ENCODE measurements around the gene PPIL6. TPM values are rescaled to one million over a fixed set of nuclear protein-coding genes. Genes with fewer than 3 reads are reported as not detected.

PPIL6 gene
- total RNA-seq, 2 donors from 2014 or later, result 4.2 to 6.0 TPM

DNA sequence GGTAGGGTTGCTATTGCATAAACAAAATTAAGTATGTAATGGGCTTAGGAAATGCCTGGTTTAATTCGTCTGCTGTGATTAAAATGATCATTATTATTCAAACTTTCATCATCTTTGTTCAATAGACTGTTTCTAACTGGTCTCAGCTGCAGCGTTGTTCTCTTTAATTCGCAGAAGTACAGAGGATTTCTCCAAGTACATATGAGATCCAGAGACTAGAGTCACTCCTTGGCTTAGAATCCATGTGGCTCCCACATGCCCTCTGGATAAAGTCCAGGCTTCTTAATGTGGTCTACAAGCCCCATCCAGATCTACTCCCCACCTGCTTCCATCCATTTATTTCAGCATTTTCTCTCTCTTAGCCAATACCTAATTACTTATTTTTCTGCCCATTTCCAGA is 43.7 kb upstream of the PPIL6 start:
- Histone ChIP-seq H3K9me3 (no peaks in the 10 kb centered on the region), H3K36me3 (no peaks in the 10 kb centered on the region), H3K4me3 (no peak overlapping the region), H3K27ac (peak overlapping the region in 1 of 2 donors; percentile 63), H3K27me3 (replicated peaks; ENCODE audit: insufficient read depth) (no peaks in the 10 kb centered on the region), H3K4me1 (replicated peaks) (peaks cover 4% of the 10 kb centered on the region)
- WGBS, result 47% methylated on average over 3 of the region's 3 CpGs
- DNase-seq (ENCODE audit: low spot score), result no peak
- intact Hi-C loops (cut with DNase I), result loop anchor here (5.0 kb wide), 2 partner anchors 102 to 693 kb away; partner anchors contain the start of genes CD164 and WASF1
- TF ChIP-seq, protein P1, sequence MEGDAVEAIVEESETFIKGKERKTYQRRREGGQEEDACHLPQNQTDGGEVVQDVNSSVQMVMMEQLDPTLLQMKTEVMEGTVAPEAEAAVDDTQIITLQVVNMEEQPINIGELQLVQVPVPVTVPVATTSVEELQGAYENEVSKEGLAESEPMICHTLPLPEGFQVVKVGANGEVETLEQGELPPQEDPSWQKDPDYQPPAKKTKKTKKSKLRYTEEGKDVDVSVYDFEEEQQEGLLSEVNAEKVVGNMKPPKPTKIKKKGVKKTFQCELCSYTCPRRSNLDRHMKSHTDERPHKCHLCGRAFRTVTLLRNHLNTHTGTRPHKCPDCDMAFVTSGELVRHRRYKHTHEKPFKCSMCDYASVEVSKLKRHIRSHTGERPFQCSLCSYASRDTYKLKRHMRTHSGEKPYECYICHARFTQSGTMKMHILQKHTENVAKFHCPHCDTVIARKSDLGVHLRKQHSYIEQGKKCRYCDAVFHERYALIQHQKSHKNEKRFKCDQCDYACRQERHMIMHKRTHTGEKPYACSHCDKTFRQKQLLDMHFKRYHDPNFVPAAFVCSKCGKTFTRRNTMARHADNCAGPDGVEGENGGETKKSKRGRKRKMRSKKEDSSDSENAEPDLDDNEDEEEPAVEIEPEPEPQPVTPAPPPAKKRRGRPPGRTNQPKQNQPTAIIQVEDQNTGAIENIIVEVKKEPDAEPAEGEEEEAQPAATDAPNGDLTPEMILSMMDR (IDR thresholded peaks at IDR 0.05), result no peak
- TF ChIP-seq POLR2A (IDR thresholded peaks at IDR 0.05) (no peak), POLR2AphosphoS5 (IDR thresholded peaks at IDR 0.05) (no peak)

DNA sequence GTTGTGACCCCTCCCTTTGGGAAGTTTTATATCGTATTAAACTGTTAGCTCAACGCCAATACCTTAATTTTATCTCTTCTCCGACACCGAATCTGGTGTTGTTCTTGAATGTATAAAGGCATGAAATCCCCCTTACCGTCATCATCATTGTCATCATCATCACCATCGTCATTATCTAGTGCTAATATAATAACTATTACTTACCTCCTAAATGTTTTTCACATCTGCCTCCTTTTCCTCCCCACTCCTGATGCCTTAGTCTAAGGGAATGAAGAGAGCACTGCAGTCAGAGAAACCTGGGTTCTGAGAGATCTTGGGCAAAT is 43.3 kb upstream of the PPIL6 start:
- intact Hi-C loops (cut with DNase I), result loop anchor here (2.0 to 5.0 kb wide), 3 partner anchors 43 to 694 kb away; partner anchors contain the start of genes CD164, PPIL6, SMPD2 and WASF1
- no peak for TF ChIP-seq POLR2AphosphoS5 (IDR thresholded peaks at IDR 0.05)
- no peak for TF ChIP-seq POLR2A (IDR thresholded peaks at IDR 0.05)
- TF ChIP-seq, protein P1 (IDR thresholded peaks at IDR 0.05), result no peak
- no peaks in the 10 kb centered on the region for H3K27me3 ChIP-seq (replicated peaks; ENCODE audit: insufficient read depth)
- no peaks in the 10 kb centered on the region for H3K9me3 ChIP-seq
- no peaks in the 10 kb centered on the region for H3K36me3 ChIP-seq
- H3K27ac ChIP-seq, result peak overlapping the region; percentile 63 to 75
- DNase-seq (ENCODE audit: low spot score), result no peak
- WGBS, result 1% methylated on average over 6 of the region's 6 CpGs
- peaks cover 4% of the 10 kb centered on the region for H3K4me1 ChIP-seq (replicated peaks)
- peak overlapping the region; percentile 97 to 99 for H3K4me3 ChIP-seq

DNA sequence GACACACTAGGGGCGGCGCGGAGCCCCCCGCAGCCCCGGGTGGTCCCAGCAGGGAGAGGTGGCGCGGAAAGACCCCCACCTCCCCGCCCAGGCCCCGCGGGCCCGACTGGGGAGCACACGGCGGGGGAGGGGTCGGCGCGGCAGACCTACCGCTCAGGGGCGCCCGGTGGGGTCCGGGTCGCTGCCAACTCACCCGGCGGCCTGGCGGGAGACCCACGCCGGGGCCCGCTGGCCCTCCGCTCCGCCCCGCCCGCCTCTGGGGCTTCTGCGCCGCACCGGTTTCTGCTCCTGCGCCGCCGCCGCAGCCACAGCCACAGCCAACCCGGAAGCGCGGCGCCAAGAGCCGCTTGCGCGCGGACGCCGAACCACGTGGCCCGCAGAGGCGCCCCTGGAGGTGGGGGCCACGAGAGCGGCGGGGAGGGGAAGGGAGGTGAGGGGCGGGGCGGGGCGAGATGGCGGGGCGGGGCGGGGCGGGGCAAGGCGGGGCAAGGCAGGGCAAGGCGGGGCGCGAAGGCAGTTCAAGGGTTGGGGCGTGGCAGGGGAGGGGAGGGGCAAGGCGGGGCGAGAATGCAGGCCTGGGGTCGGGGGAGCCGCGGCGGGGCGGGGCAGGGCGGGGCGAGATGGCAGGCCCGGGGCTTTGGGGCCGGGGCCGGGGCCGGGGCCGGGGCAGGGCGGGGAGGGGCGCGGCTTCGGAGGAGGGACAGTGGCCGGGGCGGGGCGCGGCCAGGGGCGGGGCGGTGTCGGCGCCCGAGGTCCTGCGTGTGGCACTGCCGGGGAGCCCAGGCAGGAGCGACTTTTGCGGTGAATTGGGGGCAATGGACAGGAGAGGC is 42.7 kb upstream of the PPIL6 start, which contains the start of gene ZBTB24:
TSS of gene ZBTB24 (minus strand) at position 315 of the 830 bp plus-strand sequence. CDS start 1,193 bp downstream, outside the sequence.
- 3% methylated on average over 26 of the region's 97 CpGs for WGBS
- intact Hi-C loops (cut with DNase I), result loop anchor here (2.0 to 5.0 kb wide), 3 partner anchors 42 to 694 kb away; partner anchors contain the start of genes CD164, PPIL6, SMPD2 and WASF1
- H3K4me3 ChIP-seq, result peak within 1 kb of the TSS; percentile 97 to 99
- H3K9me3 ChIP-seq, result no peaks in the 10 kb centered on the region
- H3K4me1 ChIP-seq (replicated peaks), result peaks cover 4% of the 10 kb centered on the region
- DNase-seq (ENCODE audit: low spot score), result peak; percentile 91
- no peaks in the 10 kb centered on the region for H3K36me3 ChIP-seq
- no peaks in the 10 kb centered on the region for H3K27me3 ChIP-seq (replicated peaks; ENCODE audit: insufficient read depth)
- TF ChIP-seq POLR2AphosphoS5 (IDR thresholded peaks at IDR 0.05) (peak; percentile 82), POLR2A (IDR thresholded peaks at IDR 0.05) (peak; percentile 51)
- TF ChIP-seq, protein P1 (IDR thresholded peaks at IDR 0.05), result peak in 2 of 4 experiments; percentile 4 to 8
- peak within 1 kb of the TSS; percentile 75 to 76 for H3K27ac ChIP-seq

DNA sequence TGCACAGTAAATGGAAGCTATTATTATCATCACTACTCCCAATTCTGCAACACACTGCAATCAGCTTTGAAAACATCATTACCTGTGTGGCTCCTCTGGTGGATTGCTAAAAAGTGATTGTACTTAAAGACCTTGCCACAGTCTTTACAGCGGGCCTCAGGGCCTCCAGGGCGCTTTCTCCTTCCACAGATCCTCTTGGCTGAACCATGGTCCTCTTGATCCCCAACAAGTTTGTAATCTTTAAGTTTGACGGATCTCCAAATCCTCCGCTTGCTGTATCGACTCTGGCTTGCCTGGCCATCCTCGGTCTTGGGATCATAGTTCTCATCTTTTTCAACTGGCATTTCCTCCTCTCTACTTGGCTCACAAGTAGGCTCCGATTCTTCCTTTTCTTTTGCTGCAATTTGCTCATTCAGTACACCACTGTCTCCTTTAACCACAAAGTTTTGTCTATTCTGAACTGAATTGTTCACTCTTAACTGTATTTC is 40.6 kb upstream of the PPIL6 start:
- no peaks in the 10 kb centered on the region for H3K36me3 ChIP-seq
- no peaks in the 10 kb centered on the region for H3K27me3 ChIP-seq (replicated peaks; ENCODE audit: insufficient read depth)
- no peak overlapping the region for H3K27ac ChIP-seq
- no peaks in the 10 kb centered on the region for H3K9me3 ChIP-seq
- no peak for DNase-seq (ENCODE audit: low spot score)
- TF ChIP-seq POLR2A (IDR thresholded peaks at IDR 0.05) (no peak), POLR2AphosphoS5 (IDR thresholded peaks at IDR 0.05) (no peak)
- TF ChIP-seq, protein P1 (IDR thresholded peaks at IDR 0.05), result no peak
- intact Hi-C loops (cut with DNase I), result loop anchor here (5.0 kb wide), 2 partner anchors 99 to 696 kb away; partner anchors contain the start of genes CD164 and WASF1
- peaks cover 4% of the 10 kb centered on the region for H3K4me1 ChIP-seq (replicated peaks)
- 96% methylated on average over 7 of the region's 7 CpGs for WGBS
- H3K4me3 ChIP-seq, result no peak overlapping the region
